PC-3 (cell line): ENCODE data around the gene DCHS1. TPM values are rescaled to one million over a fixed set of nuclear protein-coding genes. Genes with fewer than 3 reads are reported as not detected.

Experiments used
- ATAC-seq: fragments of 200-7000 bp; cut with Tn5 transposase; 2 replicates; pipeline ENCODE4 v1.9.1; 2020; ENCODE audit warnings: mild to moderate bottlenecking, moderate library complexity
- BruUV-seq: library from RNA; stranded (reverse); fragments of 400-500 nt; replicated peaks from 2 replicates; lab custom pipeline; 2021; lab: Mats Ljungman, UMichigan
- CTCF ChIA-PET: fragments of 300-600 bp; sonication (Branson Sonifier 250); formaldehyde crosslinking; loops from one replicate; lab custom pipeline; 2022; ENCODE audit warnings: antibody characterized with exemption; lab: Charles Lee
- POLR2A ChIA-PET: fragments of 300-600 bp; sonication (Branson Sonifier 250); formaldehyde crosslinking; loops from one replicate; lab custom pipeline; 2022; ENCODE audit warnings: antibody characterized with exemption; ENCODE audit not compliant: unreplicated experiment; lab: Charles Lee
- DNase-seq: peaks from one replicate; pipeline ENCODE4 v3.0.0-alpha.2; 2015
- H2AFZ ChIP-seq: fragments of 300-600 bp; sonication (generic); 2 replicates; pipeline ENCODE4 v1.6.0; 2016; ENCODE audit warnings: antibody characterized with exemption, low read length
- H3F3A ChIP-seq: fragments of 300-600 bp; sonication (generic); one replicate; pipeline ENCODE4 v1.6.0; 2017; ENCODE audit warnings: antibody characterized with exemption, low read length, control low read depth, mild to moderate bottlenecking; ENCODE audit not compliant: unreplicated experiment
- H3K27ac ChIP-seq: fragments of 300-600 bp; sonication (generic); 2 replicates; pipeline ENCODE4 v1.5.1; 2016; ENCODE audit warnings: mild to moderate bottlenecking, low read length
- H3K27me3 ChIP-seq: fragments of 300-600 bp; sonication (generic); 2 replicates; pipeline ENCODE4 v1.6.1; 2016; ENCODE audit warnings: low read length, mixed read lengths
- H3K36me3 ChIP-seq: fragments of 300-600 bp; sonication (generic); 2 replicates; pipeline ENCODE4 v1.6.1; 2016; ENCODE audit warnings: low read depth, mixed run types, low read length, mixed read lengths
- H3K4me1 ChIP-seq: fragments of 300-600 bp; sonication (generic); 2 replicates; pipeline ENCODE4 v1.5.1; 2016; ENCODE audit warnings: low read length; ENCODE audit not compliant: insufficient read depth
- H3K4me2 ChIP-seq: fragments of 300-600 bp; sonication (generic); 2 replicates; pipeline ENCODE4 v1.6.0; 2016; ENCODE audit warnings: low read length
- H3K4me3 ChIP-seq: fragments of 300-600 bp; sonication (generic); 2 replicates; pipeline ENCODE4 v1.5.1; 2016; ENCODE audit warnings: mild to moderate bottlenecking, low read length, mixed read lengths
- H3K79me2 ChIP-seq: fragments of 300-600 bp; sonication (generic); 2 replicates; pipeline ENCODE4 v1.6.1; 2017; ENCODE audit warnings: low read length, mixed read lengths
- H3K9ac ChIP-seq: fragments of 300-600 bp; sonication (generic); 2 replicates; pipeline ENCODE4 v1.6.0; 2016; ENCODE audit warnings: mild to moderate bottlenecking, low read length
- H3K9me2 ChIP-seq: fragments of 300-600 bp; sonication (generic); replicated peaks from 2 replicates; pipeline ENCODE4 v1.6.1; 2016; ENCODE audit warnings: mixed run types, low read length, mixed read lengths
- H3K9me3 ChIP-seq: fragments of 300-600 bp; sonication (generic); 2 replicates; pipeline ENCODE4 v1.6.1; 2016; ENCODE audit warnings: low read length, mixed read lengths
- H4K20me1 ChIP-seq: fragments of 300-600 bp; sonication (generic); 2 replicates; pipeline ENCODE4 v1.6.1; 2016; ENCODE audit warnings: low read length, mixed read lengths
- EZH2 ChIP-seq: fragments of 300-600 bp; sonication (generic); IDR thresholded peaks from one replicate; pipeline ENCODE4 v1.6.1; 2017; ENCODE audit warnings: antibody characterized with exemption, mild to moderate bottlenecking, low read length; ENCODE audit not compliant: unreplicated experiment
- EZH2phosphoT487 ChIP-seq: fragments of 300-600 bp; sonication (generic); IDR thresholded peaks from 2 replicates; pipeline ENCODE4 v1.6.1; 2018; ENCODE audit warnings: mild to moderate bottlenecking, antibody characterized with exemption, low read length, borderline replicate concordance
- intact Hi-C: fragments of 100-400 bp; cut with micrococcal nuclease; formaldehyde crosslinking; loops from 2 replicates; pipeline ENCODE4 v1.9.0; 2023
- total RNA-seq: library from RNA; depleted of rRNA; stranded (reverse); fragments of >200 nt; gene quantifications from 2 replicates; pipeline ENCODE4 v1.2.3, GENCODE V29; 2014
- TF ChIP-seq, protein P1 (sequence below): fragments of 300-600 bp; sonication (generic); conservative IDR thresholded peaks from 2 replicates; pipeline ENCODE4 v1.5.1; 2017; ENCODE audit warnings: antibody characterized with exemption, low read depth, mild to moderate bottlenecking, low read length

Gene DCHS1
- total RNA-seq, 1 experiment from 2014 or later = under 0.01 TPM

DNA sequence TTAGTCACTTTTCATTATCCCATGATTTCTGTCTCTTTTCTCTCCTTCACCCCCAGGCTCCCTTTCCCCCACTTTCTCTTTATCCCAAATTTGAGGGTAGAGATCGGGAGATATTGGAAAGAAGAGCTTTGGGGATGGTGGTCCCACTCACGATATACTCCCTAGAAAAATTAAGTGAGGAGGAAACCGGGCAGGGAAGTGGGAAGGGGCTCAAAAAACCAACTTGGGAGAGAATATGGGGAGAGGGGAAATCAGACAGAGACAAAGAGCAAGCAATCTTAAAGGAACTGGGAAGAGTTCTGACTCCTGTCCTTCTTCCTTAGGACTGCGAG, 941 bp upstream of the DCHS1 start:
- no peak overlapping the region for H3K27ac ChIP-seq
- BruUV-seq = no TSS peak
- no peaks in the 10 kb centered on the region for H3K9me3 ChIP-seq
- TF ChIP-seq, protein P1, sequence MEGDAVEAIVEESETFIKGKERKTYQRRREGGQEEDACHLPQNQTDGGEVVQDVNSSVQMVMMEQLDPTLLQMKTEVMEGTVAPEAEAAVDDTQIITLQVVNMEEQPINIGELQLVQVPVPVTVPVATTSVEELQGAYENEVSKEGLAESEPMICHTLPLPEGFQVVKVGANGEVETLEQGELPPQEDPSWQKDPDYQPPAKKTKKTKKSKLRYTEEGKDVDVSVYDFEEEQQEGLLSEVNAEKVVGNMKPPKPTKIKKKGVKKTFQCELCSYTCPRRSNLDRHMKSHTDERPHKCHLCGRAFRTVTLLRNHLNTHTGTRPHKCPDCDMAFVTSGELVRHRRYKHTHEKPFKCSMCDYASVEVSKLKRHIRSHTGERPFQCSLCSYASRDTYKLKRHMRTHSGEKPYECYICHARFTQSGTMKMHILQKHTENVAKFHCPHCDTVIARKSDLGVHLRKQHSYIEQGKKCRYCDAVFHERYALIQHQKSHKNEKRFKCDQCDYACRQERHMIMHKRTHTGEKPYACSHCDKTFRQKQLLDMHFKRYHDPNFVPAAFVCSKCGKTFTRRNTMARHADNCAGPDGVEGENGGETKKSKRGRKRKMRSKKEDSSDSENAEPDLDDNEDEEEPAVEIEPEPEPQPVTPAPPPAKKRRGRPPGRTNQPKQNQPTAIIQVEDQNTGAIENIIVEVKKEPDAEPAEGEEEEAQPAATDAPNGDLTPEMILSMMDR = no peak
- TF ChIP-seq EZH2 (no peak), EZH2phosphoT487 (no peak)
- no peaks in the 10 kb centered on the region for H3K9me2 ChIP-seq
- no peaks in the 10 kb centered on the region for H3F3A ChIP-seq
- DNase-seq (no peak), ATAC-seq (no peak)
- H3K79me2 ChIP-seq = no peaks in the 10 kb centered on the region
- ChIA-PET CTCF (no interaction called here), POLR2A (interaction anchor here (0.6 kb wide), 1 partner anchor 27 kb away, joined by 4 read pairs; the partner anchor contains the start of gene MRPL17)
- H3K36me3 ChIP-seq = no peaks in the 10 kb centered on the region
- H3K4me1 ChIP-seq = no peaks in the 10 kb centered on the region
- H4K20me1 ChIP-seq = no peaks in the 10 kb centered on the region
- H3K4me3 ChIP-seq = no peak overlapping the region
- peaks cover 45% of the 10 kb centered on the region for H3K27me3 ChIP-seq
- H2AFZ ChIP-seq = no peak overlapping the region
- intact Hi-C loops = no loop called here
- no peak overlapping the region for H3K9ac ChIP-seq
- H3K4me2 ChIP-seq = no peak overlapping the region

- ChIA-PET POLR2A (no interaction called here), CTCF (no interaction called here)
- H3K4me1 ChIP-seq = no peaks in the 10 kb centered on the region; the same call in 1 of the 2 replicates
- no peak overlapping the region for H3K9ac ChIP-seq
- H3K9me2 ChIP-seq = no peaks in the 10 kb centered on the region
- no peak for DNase-seq
- H3K27ac ChIP-seq = no peak overlapping the region
- H3K4me2 ChIP-seq = no peak overlapping the region
- BruUV-seq = no TSS peak
- intact Hi-C loops = no loop called here
- H3K27me3 ChIP-seq = peaks cover 49% of the 10 kb centered on the region
- H3K9me3 ChIP-seq = no peaks in the 10 kb centered on the region
- H3F3A ChIP-seq = no peaks in the 10 kb centered on the region
- H3K79me2 ChIP-seq = no peaks in the 10 kb centered on the region
- no peaks in the 10 kb centered on the region for H3K36me3 ChIP-seq
- TF ChIP-seq EZH2 (no peak), EZH2phosphoT487 (no peak)
- TF ChIP-seq, protein P1 = no peak
- no peaks in the 10 kb centered on the region for H4K20me1 ChIP-seq
- no peak overlapping the region for H3K4me3 ChIP-seq
- no peak for ATAC-seq
- H2AFZ ChIP-seq = no peak overlapping the region
Observed at GRCh38 chr11:6655020-6655789, 404 bp downstream of the DCHS1 start.

GRCh38 chr11:6654281-6655019, 1.2 kb downstream of the DCHS1 start:
- CTCF ChIA-PET = no interaction called here
- ATAC-seq = no peak

More at GRCh38 chr11:6654281-6655019, 1.2 kb downstream of the DCHS1 start:
- Histone ChIP-seq H3K9ac (no peak overlapping the region), H3K4me2 (no peak overlapping the region), H3K27me3 (peaks cover 53% of the 10 kb centered on the region), H2AFZ (no peak overlapping the region), H3K36me3 (no peaks in the 10 kb centered on the region), H3K9me3 (no peaks in the 10 kb centered on the region), H3K79me2 (no peaks in the 10 kb centered on the region), H3K4me1 (no peaks in the 10 kb centered on the region; the same call in 1 of the 2 replicates), H3F3A (no peaks in the 10 kb centered on the region), H3K27ac (no peak overlapping the region), H3K4me3 (no peak overlapping the region), H3K9me2 (no peaks in the 10 kb centered on the region), H4K20me1 (no peaks in the 10 kb centered on the region)
- POLR2A ChIA-PET = no interaction called here
- no peak for DNase-seq
- TF ChIP-seq EZH2phosphoT487 (no peak), EZH2 (no peak)
- TF ChIP-seq, protein P1 = no peak
- no TSS peak for BruUV-seq
- intact Hi-C loops = no loop called here
